ENCODE results near the gene GPC3. TPM values are rescaled to one million over a fixed set of nuclear protein-coding genes. Genes with fewer than 3 reads are reported as not detected.

The GPC3 gene
- total and polyA plus RNA-seq, 2 of the 4 experiments (the other 2 are of a cell fraction) = not detected

DNA sequence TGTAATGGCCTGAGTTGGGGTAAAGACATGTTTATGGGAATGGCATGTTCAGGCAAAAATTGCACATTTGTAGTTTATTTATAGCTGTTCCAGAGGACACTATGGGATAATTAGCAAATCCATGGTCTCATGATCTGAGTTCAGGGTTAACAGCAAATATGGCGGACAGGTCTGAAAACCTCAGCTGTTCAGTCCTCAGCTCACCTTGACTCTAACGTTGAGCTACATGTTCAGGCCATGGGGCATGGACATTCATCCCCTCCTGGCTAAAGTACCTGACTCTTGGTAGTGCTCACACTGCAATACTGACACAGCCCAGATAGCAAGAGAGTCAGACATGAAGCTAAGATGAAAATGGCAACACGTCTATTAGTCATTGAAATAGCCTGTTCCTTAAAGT is 408.5 kb downstream of the GPC3 start:
- no peaks in the 10 kb centered on the region for H3K79me1 ChIP-seq (ENCODE audit: low read depth in 1 of 2, low read length in 2 of 2)
- H3K14ac ChIP-seq (replicated peaks; ENCODE audit: low read depth, low read length) = no peak overlapping the region
- ChIA-PET POLR2A (ENCODE audit: unreplicated experiment) (no interaction called here), CTCF (no interaction called here)
- H2BK15ac ChIP-seq (ENCODE audit: low read depth, low read length) = no peak overlapping the region
- TF ChIP-seq MXI1 (IDR thresholded peaks at IDR 0.05; ENCODE audit: borderline replicate concordance, low read depth, low read length) = no peak
- no peaks in the 10 kb centered on the region for H3K36me3 ChIP-seq (ENCODE audit: control insufficient read depth, insufficient read depth, low read length)
- DNase-seq = no peak
- no peak overlapping the region for H4K8ac ChIP-seq (ENCODE audit: low read depth in 2 of 2, low read length in 2 of 2)
- H3K27me3 ChIP-seq (ENCODE audit: control insufficient read depth, insufficient read depth, low read length) = no peaks in the 10 kb centered on the region
- no peak for ATAC-seq (ENCODE audit: low read depth)
- in situ Hi-C loops (cut with MboI; ENCODE audit: low sequenced_read_pairs) = no loop called here
- H2AFZ ChIP-seq (replicated peaks; ENCODE audit: low read length, poor library complexity) = no peak overlapping the region
- no peak overlapping the region for H4K5ac ChIP-seq (ENCODE audit: low read depth, low read length)
- no peaks in the 10 kb centered on the region for H3K4me1 ChIP-seq (ENCODE audit: control insufficient read depth, insufficient read depth, low read length)
- no peak overlapping the region for H3K27ac ChIP-seq (ENCODE audit: insufficient read depth, low read length)
- no peak overlapping the region for H3K4me3 ChIP-seq (ENCODE audit: insufficient read depth, low read depth, low read length)
- BruUV-seq (replicated peaks) = no TSS peak
- no peaks in the 10 kb centered on the region for H4K20me1 ChIP-seq (ENCODE audit: insufficient read depth, low read length)
- H2AK5ac ChIP-seq (ENCODE audit: low read depth, low read length) = no peak overlapping the region
- H2BK5ac ChIP-seq (ENCODE audit: low read depth, low read length, poor library complexity, severe bottlenecking) = no peak overlapping the region
- H2AK9ac ChIP-seq (replicated peaks; ENCODE audit: low read depth, low read length, poor library complexity) = no peak overlapping the region
- H3K9me1 ChIP-seq (ENCODE audit: insufficient read depth, low read length) = no peaks in the 10 kb centered on the region
- H2BK120ac ChIP-seq (ENCODE audit: low read depth, low read length) = no peak overlapping the region
- H2BK20ac ChIP-seq (ENCODE audit: low read depth, low read length) = no peak overlapping the region
- H3K9ac ChIP-seq (ENCODE audit: low read depth, low read length) = no peak overlapping the region
- H3K56ac ChIP-seq (ENCODE audit: extremely low read depth, insufficient read depth, low read length) = no peak overlapping the region
- no peak overlapping the region for H3K18ac ChIP-seq (ENCODE audit: low read depth, low read length)
- intact Hi-C loops (cut with micrococcal nuclease) = no loop called here
- no peak overlapping the region for H3K4ac ChIP-seq (ENCODE audit: low read depth, low read length)
- H4K91ac ChIP-seq (ENCODE audit: insufficient read depth, low read depth, low read length) = no peak overlapping the region
- H3K23ac ChIP-seq (ENCODE audit: low read depth, low read length) = no peak overlapping the region
- no peak overlapping the region for H3K4me2 ChIP-seq (ENCODE audit: low read depth, low read length)
- dilution Hi-C loops (cut with HindIII; ENCODE audit: low sequenced_read_pairs, unreplicated experiment) = no loop called here
- WGBS, 2 experiments (ENCODE audit: extremely low coverage in 2 of 2, insufficient read length in 1 of 2) = 86% methylated on average over 1 of the region's 3 CpGs; no CpG with 5 or more reads in 1 of the 2 experiments
- H3K9me3 ChIP-seq (ENCODE audit: control insufficient read depth, insufficient read depth, low read length) = no peaks in the 10 kb centered on the region

Measured in IMR-90 (cell line).